HepG2 (cell line): ENCODE results near the gene GPR42. TPM values are rescaled to one million over a fixed set of nuclear protein-coding genes. Genes with fewer than 3 reads are reported as not detected.
A peak's percentile ranks its signal among the peaks of the same experiment; 100 is the strongest.

Source experiments
- ATM ChIP-seq: fragments of 450-650 bp; IDR thresholded peaks from 2 replicates; pipeline ENCODE4 v1.7.1; 2017; ENCODE audit warnings: mild to moderate bottlenecking, borderline replicate concordance
- CBX5 ChIP-seq: sonication (generic); formaldehyde crosslinking; IDR thresholded peaks from 2 replicates; pipeline ENCODE4 v1.4.0; 2020; ENCODE audit warnings: missing genetic modification reagents, borderline replicate concordance
- EED ChIP-seq: sonication (generic); formaldehyde crosslinking; IDR thresholded peaks from 2 replicates; pipeline ENCODE4 v1.5.0; 2020; ENCODE audit warnings: mild to moderate bottlenecking, missing genetic modification reagents
- ELF3 ChIP-seq: IDR thresholded peaks from 2 replicates; pipeline ENCODE4 v1.6.1; 2016; ENCODE audit warnings: missing genetic modification reagents, missing compliant biosample characterization
- KLF12 ChIP-seq: sonication (generic); formaldehyde crosslinking; IDR thresholded peaks from 2 replicates; pipeline ENCODE4 v1.4.0; 2020; ENCODE audit warnings: missing genetic modification reagents, borderline replicate concordance
- LCORL ChIP-seq, 2 experiments: fragments of 450-650 bp in 1 of 2; sonication (generic) in 1 of 2; formaldehyde crosslinking in 1 of 2; IDR thresholded peaks; 2 replicates each; pipeline versions ENCODE4 v1.5.0 to v1.6.1; 2017 to 2020; ENCODE audit warnings: antibody characterized with exemption in 1 of 2, missing genetic modification reagents in 1 of 2
- NFIB ChIP-seq: sonication (generic); formaldehyde crosslinking; IDR thresholded peaks from 2 replicates; pipeline ENCODE4 v1.9.0; 2021; ENCODE audit warnings: missing genetic modification reagents, mild to moderate bottlenecking, borderline replicate concordance
- NONO ChIP-seq, 2 experiments: fragments of 450-650 bp in 1 of 2; sonication (generic) in 1 of 2; formaldehyde crosslinking in 1 of 2; IDR thresholded peaks in 1 of 2; conservative IDR thresholded peaks in 1 of 2; 2 replicates each; pipeline versions ENCODE4 v1.6.1 to v1.8.0; 2017 to 2022; ENCODE audit warnings: mild to moderate bottlenecking in 1 of 2, missing genetic modification reagents in 1 of 2, moderate library complexity in 1 of 2
- PAF1 ChIP-seq: IDR thresholded peaks from 2 replicates; pipeline ENCODE4 v1.6.1; 2016; ENCODE audit warnings: missing genetic modification reagents, missing compliant biosample characterization
- SALL1 ChIP-seq: sonication (generic); formaldehyde crosslinking; IDR thresholded peaks from 2 replicates; pipeline ENCODE4 v1.8.0; 2022; ENCODE audit warnings: mild to moderate bottlenecking, missing genetic modification reagents
- TAF1 ChIP-seq: sonication (generic); formaldehyde crosslinking; IDR thresholded peaks from 2 replicates; pipeline ENCODE4 v1.4.0; 2020; ENCODE audit warnings: missing genetic modification reagents
- ZBTB7A ChIP-seq: sonication (generic); formaldehyde crosslinking; IDR thresholded peaks from 2 replicates; pipeline ENCODE4 v1.8.0; 2022; ENCODE audit warnings: mild to moderate bottlenecking, missing genetic modification reagents
- ZNF17 ChIP-seq: sonication (generic); formaldehyde crosslinking; IDR thresholded peaks from 2 replicates; pipeline ENCODE4 v1.5.0; 2020; ENCODE audit warnings: mild to moderate bottlenecking, missing genetic modification reagents
- ZNF282 ChIP-seq: fragments of 450-650 bp; IDR thresholded peaks from 2 replicates; pipeline ENCODE4 v1.6.1; 2018; ENCODE audit not compliant: partially characterized antibody
- ZNF570 ChIP-seq: sonication (generic); formaldehyde crosslinking; IDR thresholded peaks from 2 replicates; pipeline ENCODE4 v1.4.0; 2020; ENCODE audit warnings: mild to moderate bottlenecking, missing genetic modification reagents, borderline replicate concordance
- ZNF841 ChIP-seq: sonication (generic); formaldehyde crosslinking; IDR thresholded peaks from 2 replicates; pipeline ENCODE4 v1.8.1; 2023; ENCODE audit warnings: missing genetic modification reagents, borderline replicate concordance
- polyA plus RNA-seq, 8 experiments: library from polyadenylated mRNA; depleted of rRNA in 3 of 8; stranded (reverse) in 7 of 8; unstranded in 1 of 8; fragments of >200 nt; fragmentation: Illumina TruSeq in 4 of 8; extraction: Trizol in 4 of 8; gene quantifications; 2 replicates each; pipeline versions ENCODE4 v1.2.1 to v1.2.3, GENCODE V29; 2011 to 2016; ENCODE audit warnings: low read depth in 4 of 8, missing spikeins in 1 of 8, mixed read lengths in 1 of 8; ENCODE audit not compliant: insufficient read depth in 1 of 8
- total RNA-seq, 5 experiments: library from RNA; depleted of rRNA; stranded (reverse); fragments of >200 nt; fragmentation: Illumina TruSeq; extraction: Trizol; gene quantifications; 2 replicates each; pipeline ENCODE4 v1.2.3, GENCODE V29; 2016; ENCODE audit warnings: low read depth in 1 of 5
- TF ChIP-seq, protein P1 (sequence below): sonication (generic); formaldehyde crosslinking; IDR thresholded peaks from 2 replicates; pipeline ENCODE4 v1.5.0; 2020; ENCODE audit warnings: missing genetic modification reagents
- TF ChIP-seq, protein P2 (sequence below): fragments of 450-650 bp; IDR thresholded peaks from 2 replicates; pipeline ENCODE4 v1.6.1; 2017
- TF ChIP-seq, protein P3 (sequence below): sonication (generic); formaldehyde crosslinking; IDR thresholded peaks from 2 replicates; pipeline ENCODE4 v1.8.0; 2022; ENCODE audit warnings: low read depth, missing genetic modification reagents
- TF ChIP-seq, protein P4 (sequence below): sonication (generic); formaldehyde crosslinking; IDR thresholded peaks from 2 replicates; pipeline ENCODE4 v1.5.0; 2020; ENCODE audit warnings: mild to moderate bottlenecking, missing genetic modification reagents

The GPR42 gene
- total and polyA plus RNA-seq, 2 of the 13 experiments (the other 11 are each of a cell fraction or from before 2014, with no cell fraction given), result not detected

DNA sequence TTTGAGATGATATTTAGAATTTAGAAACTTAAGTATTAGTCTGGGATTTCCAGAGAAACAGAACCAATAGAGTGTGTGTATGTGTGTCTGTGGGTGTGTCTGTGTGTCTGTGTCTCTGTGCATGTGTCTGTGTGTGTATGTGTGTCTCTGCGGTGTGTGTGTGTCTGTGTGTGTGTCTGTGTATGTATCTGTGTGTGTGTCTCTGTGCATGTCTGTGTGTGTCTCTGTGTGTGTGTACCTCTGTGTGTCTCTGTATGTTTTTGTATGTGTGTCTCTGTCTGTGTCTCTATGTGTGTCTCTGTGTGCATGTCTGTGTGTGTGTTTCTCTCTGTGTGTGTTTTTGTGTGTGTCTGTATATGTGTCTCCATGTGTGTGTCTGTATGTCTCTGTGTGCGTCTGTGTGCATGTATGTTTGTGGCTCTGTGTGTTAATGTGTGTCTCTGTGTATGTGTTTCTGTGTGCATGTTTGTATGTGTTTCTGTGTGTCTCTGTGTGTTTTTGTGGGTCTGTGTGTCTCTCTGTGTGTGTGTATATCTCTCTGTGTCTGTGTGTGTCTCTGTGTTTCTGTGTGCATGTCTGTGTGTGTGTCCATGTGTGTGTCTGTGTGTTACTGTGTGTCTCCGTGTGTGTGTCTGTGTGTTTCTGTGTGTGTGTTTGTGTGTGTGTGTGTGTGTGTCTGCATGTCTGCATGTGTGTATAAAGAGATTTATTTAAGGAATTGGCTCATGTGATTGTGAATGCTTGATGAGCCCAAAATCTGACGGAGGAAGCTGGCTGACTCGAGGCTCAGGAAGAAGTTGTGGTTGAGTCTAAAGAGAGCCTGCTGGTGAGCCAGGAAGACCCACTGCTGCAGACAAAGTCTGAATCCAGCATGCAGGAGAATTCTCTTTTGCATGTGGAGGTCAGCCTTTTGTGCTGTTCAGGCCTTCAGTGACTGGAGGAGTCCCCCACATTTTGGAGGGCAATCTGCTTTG is 22.2 kb downstream of the GPR42 start (continued):
- TF ChIP-seq, protein P1, sequence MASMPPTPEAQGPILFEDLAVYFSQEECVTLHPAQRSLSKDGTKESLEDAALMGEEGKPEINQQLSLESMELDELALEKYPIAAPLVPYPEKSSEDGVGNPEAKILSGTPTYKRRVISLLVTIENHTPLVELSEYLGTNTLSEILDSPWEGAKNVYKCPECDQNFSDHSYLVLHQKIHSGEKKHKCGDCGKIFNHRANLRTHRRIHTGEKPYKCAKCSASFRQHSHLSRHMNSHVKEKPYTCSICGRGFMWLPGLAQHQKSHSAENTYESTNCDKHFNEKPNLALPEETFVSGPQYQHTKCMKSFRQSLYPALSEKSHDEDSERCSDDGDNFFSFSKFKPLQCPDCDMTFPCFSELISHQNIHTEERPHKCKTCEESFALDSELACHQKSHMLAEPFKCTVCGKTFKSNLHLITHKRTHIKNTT (CRISPR knock-in tag), result no peak
- TF ChIP-seq ZNF570 (CRISPR knock-in tag), result no peak
- TF ChIP-seq ZBTB7A, result no peak
- no peak for TF ChIP-seq CBX5 (CRISPR knock-in tag)
- TF ChIP-seq, protein P2, sequence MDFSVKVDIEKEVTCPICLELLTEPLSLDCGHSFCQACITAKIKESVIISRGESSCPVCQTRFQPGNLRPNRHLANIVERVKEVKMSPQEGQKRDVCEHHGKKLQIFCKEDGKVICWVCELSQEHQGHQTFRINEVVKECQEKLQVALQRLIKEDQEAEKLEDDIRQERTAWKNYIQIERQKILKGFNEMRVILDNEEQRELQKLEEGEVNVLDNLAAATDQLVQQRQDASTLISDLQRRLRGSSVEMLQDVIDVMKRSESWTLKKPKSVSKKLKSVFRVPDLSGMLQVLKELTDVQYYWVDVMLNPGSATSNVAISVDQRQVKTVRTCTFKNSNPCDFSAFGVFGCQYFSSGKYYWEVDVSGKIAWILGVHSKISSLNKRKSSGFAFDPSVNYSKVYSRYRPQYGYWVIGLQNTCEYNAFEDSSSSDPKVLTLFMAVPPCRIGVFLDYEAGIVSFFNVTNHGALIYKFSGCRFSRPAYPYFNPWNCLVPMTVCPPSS, result 0 out of 2 replicates have a peak, but pooled peaks have one; percentile 35
- no peak for TF ChIP-seq SALL1 (CRISPR knock-in tag)
- 0 out of 2 replicates have a peak, but pooled peaks have one; percentile 5 for TF ChIP-seq NONO (IDR thresholded peaks at IDR 0.05)
- TF ChIP-seq NONO (CRISPR knock-in tag; conservative IDR thresholded peaks at IDR 0.05), result no peak
- no peak for TF ChIP-seq EED (CRISPR knock-in tag)
- no peak for TF ChIP-seq ZNF841 (CRISPR knock-in tag)
- TF ChIP-seq KLF12 (CRISPR knock-in tag), result no peak
- TF ChIP-seq ZNF282, result peak; percentile 16
- TF ChIP-seq, protein P3, sequence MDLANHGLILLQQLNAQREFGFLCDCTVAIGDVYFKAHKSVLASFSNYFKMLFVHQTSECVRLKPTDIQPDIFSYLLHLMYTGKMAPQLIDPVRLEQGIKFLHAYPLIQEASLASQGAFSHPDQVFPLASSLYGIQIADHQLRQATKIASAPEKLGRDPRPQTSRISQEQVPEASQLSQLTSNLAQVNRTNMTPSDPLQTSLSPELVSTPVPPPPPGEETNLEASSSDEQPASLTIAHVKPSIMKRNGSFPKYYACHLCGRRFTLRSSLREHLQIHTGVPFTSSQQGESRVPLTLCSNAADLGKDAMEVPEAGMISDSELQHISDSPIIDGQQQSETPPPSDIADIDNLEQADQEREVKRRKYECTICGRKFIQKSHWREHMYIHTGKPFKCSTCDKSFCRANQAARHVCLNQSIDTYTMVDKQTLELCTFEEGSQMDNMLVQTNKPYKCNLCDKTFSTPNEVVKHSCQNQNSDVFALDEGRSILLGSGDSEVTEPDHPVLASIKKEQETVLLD (CRISPR knock-in tag), result no peak
- no peak for TF ChIP-seq ZNF17 (CRISPR knock-in tag)
- no peak for TF ChIP-seq ELF3
- 0 out of 2 replicates have a peak, but pooled peaks have one; percentile 34 for TF ChIP-seq ATM
- TF ChIP-seq LCORL (IDR thresholded peaks at IDR 0.05), result 0 out of 2 replicates have a peak, but pooled peaks have one; percentile 23
- TF ChIP-seq LCORL (CRISPR knock-in tag; IDR thresholded peaks at IDR 0.05), result no peak
- TF ChIP-seq PAF1 (CRISPR knock-in tag), result no peak
- no peak for TF ChIP-seq TAF1 (CRISPR knock-in tag)
- no peak for TF ChIP-seq NFIB (CRISPR knock-in tag)
- TF ChIP-seq, protein P4, sequence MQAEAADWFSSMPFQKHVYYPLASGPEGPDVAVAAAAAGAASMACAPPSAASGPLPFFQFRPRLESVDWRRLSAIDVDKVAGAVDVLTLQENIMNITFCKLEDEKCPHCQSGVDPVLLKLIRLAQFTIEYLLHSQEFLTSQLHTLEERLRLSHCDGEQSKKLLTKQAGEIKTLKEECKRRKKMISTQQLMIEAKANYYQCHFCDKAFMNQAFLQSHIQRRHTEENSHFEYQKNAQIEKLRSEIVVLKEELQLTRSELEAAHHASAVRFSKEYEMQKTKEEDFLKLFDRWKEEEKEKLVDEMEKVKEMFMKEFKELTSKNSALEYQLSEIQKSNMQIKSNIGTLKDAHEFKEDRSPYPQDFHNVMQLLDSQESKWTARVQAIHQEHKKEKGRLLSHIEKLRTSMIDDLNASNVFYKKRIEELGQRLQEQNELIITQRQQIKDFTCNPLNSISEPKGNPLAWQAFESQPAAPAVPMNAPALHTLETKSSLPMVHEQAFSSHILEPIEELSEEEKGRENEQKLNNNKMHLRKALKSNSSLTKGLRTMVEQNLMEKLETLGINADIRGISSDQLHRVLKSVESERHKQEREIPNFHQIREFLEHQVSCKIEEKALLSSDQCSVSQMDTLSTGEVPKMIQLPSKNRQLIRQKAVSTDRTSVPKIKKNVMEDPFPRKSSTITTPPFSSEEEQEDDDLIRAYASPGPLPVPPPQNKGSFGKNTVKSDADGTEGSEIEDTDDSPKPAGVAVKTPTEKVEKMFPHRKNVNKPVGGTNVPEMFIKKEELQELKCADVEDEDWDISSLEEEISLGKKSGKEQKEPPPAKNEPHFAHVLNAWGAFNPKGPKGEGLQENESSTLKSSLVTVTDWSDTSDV, result no peak
